ENCODE measurements around the gene BCL7C. TPM values are rescaled to one million over a fixed set of nuclear protein-coding genes. Genes with fewer than 3 reads are reported as not detected.
"Not testable (repeated sequence)": the region's sequence is repeated elsewhere in the genome, so short reads cannot be mapped to it uniquely, and the experiment has no call there.

BCL7C gene
- total and polyA plus RNA-seq, 2 of the 13 experiments (the other 11 are each of a cell fraction or from before 2014, with no cell fraction given) = 17.7 to 33.8 TPM

DNA sequence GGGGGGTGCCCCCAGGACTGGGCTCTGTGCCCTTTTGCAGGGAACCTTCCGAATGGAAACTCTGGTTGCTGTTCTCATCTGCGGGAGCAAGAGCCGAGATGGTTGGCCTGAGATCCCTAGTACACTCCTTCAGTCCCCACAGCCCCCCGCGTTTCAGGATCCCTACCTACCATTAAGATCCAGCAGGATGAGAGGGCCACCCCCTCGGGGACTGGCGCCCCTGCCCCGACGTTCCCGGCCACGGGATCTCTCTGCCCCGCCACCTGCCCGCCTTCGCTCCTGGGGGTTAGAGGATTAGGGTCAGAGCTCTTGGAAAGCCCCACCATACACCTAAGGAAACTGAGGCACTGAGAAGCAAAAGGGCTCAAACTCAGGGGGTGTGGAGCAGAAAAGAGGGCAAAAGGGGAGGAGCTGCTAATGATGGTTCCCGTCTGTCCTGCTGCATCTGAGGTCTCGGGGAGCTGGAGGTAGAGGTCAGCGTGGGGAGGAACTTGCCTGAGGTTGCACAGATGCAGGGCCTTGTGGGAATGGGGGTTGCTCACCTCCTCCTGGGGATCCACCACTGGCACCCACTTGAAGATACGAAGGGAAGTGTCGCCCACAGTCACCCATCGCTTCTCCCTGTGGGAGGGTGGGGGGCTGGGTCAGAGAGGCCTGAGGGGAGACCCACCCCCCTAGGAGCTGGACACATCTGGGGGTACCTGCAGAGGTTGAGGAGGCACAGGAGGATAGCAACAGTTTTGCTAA is 1.0 kb downstream of the BCL7C start (continued):
- TF ChIP-seq, protein P1, sequence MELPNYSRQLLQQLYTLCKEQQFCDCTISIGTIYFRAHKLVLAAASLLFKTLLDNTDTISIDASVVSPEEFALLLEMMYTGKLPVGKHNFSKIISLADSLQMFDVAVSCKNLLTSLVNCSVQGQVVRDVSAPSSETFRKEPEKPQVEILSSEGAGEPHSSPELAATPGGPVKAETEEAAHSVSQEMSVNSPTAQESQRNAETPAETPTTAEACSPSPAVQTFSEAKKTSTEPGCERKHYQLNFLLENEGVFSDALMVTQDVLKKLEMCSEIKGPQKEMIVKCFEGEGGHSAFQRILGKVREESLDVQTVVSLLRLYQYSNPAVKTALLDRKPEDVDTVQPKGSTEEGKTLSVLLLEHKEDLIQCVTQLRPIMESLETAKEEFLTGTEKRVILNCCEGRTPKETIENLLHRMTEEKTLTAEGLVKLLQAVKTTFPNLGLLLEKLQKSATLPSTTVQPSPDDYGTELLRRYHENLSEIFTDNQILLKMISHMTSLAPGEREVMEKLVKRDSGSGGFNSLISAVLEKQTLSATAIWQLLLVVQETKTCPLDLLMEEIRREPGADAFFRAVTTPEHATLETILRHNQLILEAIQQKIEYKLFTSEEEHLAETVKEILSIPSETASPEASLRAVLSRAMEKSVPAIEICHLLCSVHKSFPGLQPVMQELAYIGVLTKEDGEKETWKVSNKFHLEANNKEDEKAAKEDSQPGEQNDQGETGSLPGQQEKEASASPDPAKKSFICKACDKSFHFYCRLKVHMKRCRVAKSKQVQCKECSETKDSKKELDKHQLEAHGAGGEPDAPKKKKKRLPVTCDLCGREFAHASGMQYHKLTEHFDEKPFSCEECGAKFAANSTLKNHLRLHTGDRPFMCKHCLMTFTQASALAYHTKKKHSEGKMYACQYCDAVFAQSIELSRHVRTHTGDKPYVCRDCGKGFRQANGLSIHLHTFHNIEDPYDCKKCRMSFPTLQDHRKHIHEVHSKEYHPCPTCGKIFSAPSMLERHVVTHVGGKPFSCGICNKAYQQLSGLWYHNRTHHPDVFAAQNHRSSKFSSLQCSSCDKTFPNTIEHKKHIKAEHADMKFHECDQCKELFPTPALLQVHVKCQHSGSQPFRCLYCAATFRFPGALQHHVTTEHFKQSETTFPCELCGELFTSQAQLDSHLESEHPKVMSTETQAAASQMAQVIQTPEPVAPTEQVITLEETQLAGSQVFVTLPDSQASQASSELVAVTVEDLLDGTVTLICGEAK (IDR thresholded peaks at IDR 0.05) = no peak
- TF ChIP-seq, protein P1 (CRISPR knock-in tag; IDR thresholded peaks at IDR 0.05) = 0 out of 2 replicates have a peak, but pooled peaks have one; percentile 41
- TF ChIP-seq PHF21A (CRISPR knock-in tag; IDR thresholded peaks at IDR 0.05) (peak; percentile 41; the same call in 1 of the 2 replicates), SMARCC2 (IDR thresholded peaks at IDR 0.05) (no peak), AGO1 (IDR thresholded peaks at IDR 0.05; ENCODE audit: low read depth, low read length, poor library complexity, severe bottlenecking) (peak; percentile 7), ZNF788 (CRISPR knock-in tag; IDR thresholded peaks at IDR 0.05; ENCODE audit: borderline replicate concordance) (peak; percentile 32; the same call in 1 of the 2 replicates)
- TF ChIP-seq, protein P2, sequence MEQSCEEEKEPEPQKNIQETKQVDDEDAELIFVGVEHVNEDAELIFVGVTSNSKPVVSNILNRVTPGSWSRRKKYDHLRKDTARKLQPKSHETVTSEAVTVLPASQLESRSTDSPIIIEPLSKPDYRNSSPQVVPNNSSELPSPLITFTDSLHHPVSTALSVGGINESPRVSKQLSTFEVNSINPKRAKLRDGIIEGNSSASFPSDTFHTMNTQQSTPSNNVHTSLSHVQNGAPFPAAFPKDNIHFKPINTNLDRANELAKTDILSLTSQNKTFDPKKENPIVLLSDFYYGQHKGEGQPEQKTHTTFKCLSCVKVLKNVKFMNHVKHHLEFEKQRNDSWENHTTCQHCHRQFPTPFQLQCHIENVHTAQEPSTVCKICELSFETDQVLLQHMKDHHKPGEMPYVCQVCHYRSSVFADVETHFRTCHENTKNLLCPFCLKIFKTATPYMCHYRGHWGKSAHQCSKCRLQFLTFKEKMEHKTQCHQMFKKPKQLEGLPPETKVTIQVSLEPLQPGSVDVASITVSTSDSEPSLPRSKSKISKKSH (CRISPR knock-in tag; IDR thresholded peaks at IDR 0.05; ENCODE audit: borderline replicate concordance) = no peak

- intact Hi-C loops (cut with micrococcal nuclease; ENCODE audit: unreplicated experiment); H3K79me2 ChIP-seq (ENCODE audit: insufficient read depth, low read length); H3K4me3 ChIP-seq (replicated peaks in 1 of 3; ENCODE audit: insufficient read depth in 1 of 3, low read depth in 2 of 3, low read length in 3 of 3); CTCF ChIA-PET (ENCODE audit: low intra/inter-chr PET ratio, low total read pairs); H3K36me3 ChIP-seq (replicated peaks in 1 of 2; ENCODE audit: control insufficient read depth in 1 of 2, insufficient read depth in 2 of 2, low read length in 2 of 2); H3K9ac ChIP-seq (ENCODE audit: insufficient read depth, low read depth, low read length); H3K27me3 ChIP-seq (ENCODE audit: control insufficient read depth in 1 of 2, insufficient read depth in 2 of 2, low read length in 2 of 2); DNase-seq (ENCODE audit: low spot score); FAIRE-seq; H3K9me3 ChIP-seq (ENCODE audit: low read length); BruUV-seq (replicated peaks); H4K20me1 ChIP-seq (ENCODE audit: insufficient read depth, low read length); H2AFZ ChIP-seq (ENCODE audit: low read length); ATAC-seq; H3K4me2 ChIP-seq (ENCODE audit: low read depth, low read length); H3K27ac ChIP-seq (ENCODE audit: extremely low read length, insufficient read depth, low read length): not testable (repeated sequence)
- in situ Hi-C loops (cut with HindIII; ENCODE audit: extremely low pct_ligation_motif_present, low pct_unique_long_range_greater_than_20kb) = loop anchor here (10.0 kb wide), 1 partner anchor 46 kb away; no protein-coding TSS in a partner anchor
- POLR2A ChIA-PET = interaction anchor here (1.2 kb wide), 1 partner anchor 16 kb away, joined by 3 read pairs; no protein-coding TSS in a partner anchor
- 96% methylated on average over 15 of the region's 15 CpGs for WGBS (ENCODE audit: low lambda C conversion rate)
- H3K4me1 ChIP-seq (ENCODE audit: insufficient read depth, low read length) = peaks cover 34% of the 10 kb centered on the region
Measured at GRCh38 chr16:30891043-30891823, 2.6 kb downstream of the BCL7C start.

Measured in HepG2 (cell line).